HepG2 (cell line): ENCODE measurements around the gene AGAP3. TPM values are rescaled to one million over a fixed set of nuclear protein-coding genes. Genes with fewer than 3 reads are reported as not detected.
A peak's percentile ranks its signal among the peaks of the same experiment; 100 is the strongest.

Experiments used
- ATAC-seq: fragments of 200-7000 bp; cut with Tn5 transposase; 3 replicates; pipeline ENCODE4 v1.9.1; 2020; ENCODE audit warnings: mild to moderate bottlenecking, moderate library complexity
- BruUV-seq: library from RNA; stranded (reverse); fragments of 400-500 nt; replicated peaks from 2 replicates; lab custom pipeline; 2021; lab: Mats Ljungman, UMichigan
- CTCF ChIA-PET: fragments of 300-600 bp; formaldehyde crosslinking; extraction: SDS; loops from one replicate; lab custom pipeline; 2021; ENCODE audit warnings: low total read pairs, inconsistent platforms, low intra/inter-chr PET ratio; lab: Yijun Ruan, JAX
- POLR2A ChIA-PET: fragments of 350-600 bp; sonication (Branson Sonifier 250); formaldehyde crosslinking; loops from one replicate; lab custom pipeline; 2020; ENCODE audit warnings: antibody characterized with exemption, inconsistent platforms; lab: Yijun Ruan, JAX
- DNase-seq: peaks from one replicate; pipeline ENCODE4 v3.0.0-alpha.2; 2015; ENCODE audit warnings: low spot score
- FAIRE-seq: peaks from 3 replicates; lab custom pipeline; 2011; peaks lifted over from hg19 to GRCh38; lab: Jason Lieb, UNC
- H2AFZ ChIP-seq: one replicate; pipeline ENCODE4 v1.6.1; 2011; ENCODE audit warnings: low read length, inconsistent platforms
- H3K27ac ChIP-seq: fragments of 300-600 bp; 3 replicates; pipeline ENCODE4 v1.8.0; 2011; ENCODE audit warnings: mixed run types, mild to moderate bottlenecking, mixed read lengths, low read length, inconsistent platforms; ENCODE audit not compliant: insufficient read depth; ENCODE audit errors: extremely low read length
- H3K27me3 ChIP-seq, 2 experiments: fragments of 200-600 bp in 1 of 2; 2 replicates in 1 of 2; 3 replicates in 1 of 2; pipeline versions ENCODE4 v1.6.0 to v1.8.0; 2011; ENCODE audit warnings: low read length in 2 of 2, mild to moderate bottlenecking in 2 of 2, moderate library complexity in 2 of 2, inconsistent platforms in 1 of 2; ENCODE audit not compliant: insufficient read depth in 2 of 2, control insufficient read depth in 1 of 2
- H3K36me3 ChIP-seq, 2 experiments: fragments of 200-600 bp in 1 of 2; replicated peaks in 1 of 2; 2 replicates in 1 of 2; 3 replicates in 1 of 2; pipeline versions ENCODE4 v1.5.1 to v1.8.0; 2011; ENCODE audit warnings: low read length in 2 of 2, inconsistent platforms in 1 of 2; ENCODE audit not compliant: insufficient read depth in 2 of 2, control insufficient read depth in 1 of 2
- H3K4me1 ChIP-seq: 2 replicates; pipeline ENCODE4 v1.5.1; 2012; ENCODE audit warnings: low read length, inconsistent platforms; ENCODE audit not compliant: insufficient read depth
- H3K4me2 ChIP-seq: 2 replicates; pipeline ENCODE4 v1.6.0; 2011; ENCODE audit warnings: low read depth, low read length, inconsistent platforms
- H3K4me3 ChIP-seq, 3 experiments: fragments of 200-600 bp in 1 of 3; sonication (generic), shearing (Covaris generic) in 1 of 3; replicated peaks in 1 of 3; 2 replicates each; pipeline ENCODE4 v1.5.1; 2011 to 2016; ENCODE audit warnings: low read length in 3 of 3, inconsistent platforms in 2 of 3, low read depth in 2 of 3, mild to moderate bottlenecking in 2 of 3, control low read depth in 1 of 3, mixed read lengths in 1 of 3; ENCODE audit not compliant: insufficient read depth in 1 of 3
- H3K79me2 ChIP-seq: one replicate; pipeline ENCODE4 v1.6.1; 2011; ENCODE audit warnings: low read length, inconsistent platforms; ENCODE audit not compliant: insufficient read depth
- H3K9ac ChIP-seq: 2 replicates; pipeline ENCODE4 v1.6.0; 2011; ENCODE audit warnings: mild to moderate bottlenecking, low read depth, low read length, inconsistent platforms; ENCODE audit not compliant: insufficient read depth
- H3K9me3 ChIP-seq: 2 replicates; pipeline ENCODE4 v1.5.1; 2012; ENCODE audit warnings: mild to moderate bottlenecking, low read length
- H4K20me1 ChIP-seq: 2 replicates; pipeline ENCODE4 v1.6.0; 2011; ENCODE audit warnings: inconsistent platforms, mild to moderate bottlenecking, low read length, moderate library complexity; ENCODE audit not compliant: insufficient read depth
- AKAP8 ChIP-seq: sonication (generic); formaldehyde crosslinking; IDR thresholded peaks from 2 replicates; pipeline ENCODE4 v1.5.1; 2020; ENCODE audit warnings: mild to moderate bottlenecking, missing genetic modification reagents
- CHCHD3 ChIP-seq: sonication (generic); formaldehyde crosslinking; IDR thresholded peaks from 2 replicates; pipeline ENCODE4 v1.8.0; 2022; ENCODE audit warnings: mild to moderate bottlenecking, missing genetic modification reagents, moderate library complexity
- GATAD1 ChIP-seq: IDR thresholded peaks from 2 replicates; pipeline ENCODE4 v1.6.1; 2016; ENCODE audit warnings: missing genetic modification reagents, missing compliant biosample characterization
- HES4 ChIP-seq: sonication (generic); formaldehyde crosslinking; IDR thresholded peaks from 2 replicates; pipeline ENCODE4 v1.9.0; 2021; ENCODE audit warnings: mild to moderate bottlenecking, missing genetic modification reagents, borderline replicate concordance
- HNRNPK ChIP-seq: fragments of 200-400 bp; formaldehyde crosslinking; IDR thresholded peaks from 2 replicates; pipeline ENCODE4 v1.6.1; 2018; ENCODE audit warnings: low read length, low read depth, moderate library complexity, mild to moderate bottlenecking; ENCODE audit not compliant: poor library complexity, severe bottlenecking
- MED8 ChIP-seq: sonication (generic); formaldehyde crosslinking; IDR thresholded peaks from 2 replicates; pipeline ENCODE4 v1.8.1; 2023; ENCODE audit warnings: mild to moderate bottlenecking, missing genetic modification reagents; ENCODE audit not compliant: insufficient replicate concordance
- MIXL1 ChIP-seq: IDR thresholded peaks from 2 replicates; pipeline ENCODE4 v1.6.1; 2016
- RBFOX2 ChIP-seq: fragments of 200-400 bp; formaldehyde crosslinking; IDR thresholded peaks from 2 replicates; pipeline ENCODE4 v1.6.1; 2017; ENCODE audit warnings: low read depth, mild to moderate bottlenecking, low read length
- RORA ChIP-seq: sonication (generic); formaldehyde crosslinking; IDR thresholded peaks from 2 replicates; pipeline ENCODE4 v1.5.0; 2020; ENCODE audit warnings: mild to moderate bottlenecking, missing genetic modification reagents, moderate library complexity
- SOX6 ChIP-seq, 2 experiments: fragments of 450-650 bp in 1 of 2; sonication (generic) in 1 of 2; formaldehyde crosslinking in 1 of 2; IDR thresholded peaks; 2 replicates each; pipeline versions ENCODE4 v1.4.0 to v1.6.1; 2017 to 2020; ENCODE audit warnings: antibody characterized with exemption in 1 of 2, mild to moderate bottlenecking in 1 of 2, missing genetic modification reagents in 1 of 2
- TMF1 ChIP-seq: sonication (generic); formaldehyde crosslinking; IDR thresholded peaks from 2 replicates; pipeline ENCODE4 v1.8.1; 2022; ENCODE audit warnings: low read depth, missing genetic modification reagents
- ZBTB7B ChIP-seq: sonication (generic); formaldehyde crosslinking; IDR thresholded peaks from 2 replicates; pipeline ENCODE4 v1.4.0; 2020; ENCODE audit warnings: missing genetic modification reagents
- ZFP82 ChIP-seq: sonication (generic); formaldehyde crosslinking; IDR thresholded peaks from 2 replicates; pipeline ENCODE4 v1.5.1; 2020; ENCODE audit warnings: mild to moderate bottlenecking, missing genetic modification reagents, borderline replicate concordance
- ZNF232 ChIP-seq: sonication (generic); formaldehyde crosslinking; IDR thresholded peaks from 2 replicates; pipeline ENCODE4 v1.4.0; 2020; ENCODE audit warnings: missing genetic modification reagents, borderline replicate concordance
- ZNF768 ChIP-seq: sonication (generic); formaldehyde crosslinking; IDR thresholded peaks from 2 replicates; pipeline ENCODE4 v1.4.0; 2020; ENCODE audit warnings: missing genetic modification reagents
- ZNF816 ChIP-seq: sonication (generic); formaldehyde crosslinking; IDR thresholded peaks from 2 replicates; pipeline ENCODE4 v1.8.0; 2022; ENCODE audit warnings: missing genetic modification reagents, mild to moderate bottlenecking, borderline replicate concordance
- ZNF891 ChIP-seq: sonication (generic); formaldehyde crosslinking; IDR thresholded peaks from 2 replicates; pipeline ENCODE4 v1.5.0; 2020; ENCODE audit warnings: mild to moderate bottlenecking, missing genetic modification reagents
- ZSCAN20 ChIP-seq: sonication (generic); formaldehyde crosslinking; IDR thresholded peaks from 2 replicates; pipeline ENCODE4 v1.4.0; 2020; ENCODE audit warnings: missing genetic modification reagents, mild to moderate bottlenecking, borderline replicate concordance
- ZSCAN5A ChIP-seq: sonication (generic); formaldehyde crosslinking; IDR thresholded peaks from 2 replicates; pipeline ENCODE4 v1.8.0; 2022; ENCODE audit warnings: mild to moderate bottlenecking, missing genetic modification reagents, borderline replicate concordance
- WGBS: methylation state at CpG from one replicate; pipeline ENCODE4 v1.1.6; 2017; ENCODE audit warnings: low lambda C conversion rate; 5-methylcytosine and 5-hydroxymethylcytosine counted together
- in situ Hi-C: cut with HindIII; loops from 2 replicates; pipeline ENCODE4 v1.10.0; 2017; ENCODE audit warnings: low pct_unique_long_range_greater_than_20kb; ENCODE audit not compliant: extremely low pct_ligation_motif_present
- intact Hi-C: fragments of 100-400 bp; cut with micrococcal nuclease; formaldehyde crosslinking; loops from one replicate; pipeline ENCODE4 v1.10.0; 2022; ENCODE audit not compliant: unreplicated experiment
- polyA plus RNA-seq, 8 experiments: library from polyadenylated mRNA; depleted of rRNA in 3 of 8; stranded (reverse) in 7 of 8; unstranded in 1 of 8; fragments of >200 nt; fragmentation: Illumina TruSeq in 4 of 8; extraction: Trizol in 4 of 8; gene quantifications; 2 replicates each; pipeline versions ENCODE4 v1.2.1 to v1.2.3, GENCODE V29; 2011 to 2016; ENCODE audit warnings: low read depth in 4 of 8, missing spikeins in 1 of 8, mixed read lengths in 1 of 8; ENCODE audit not compliant: insufficient read depth in 1 of 8
- total RNA-seq, 5 experiments: library from RNA; depleted of rRNA; stranded (reverse); fragments of >200 nt; fragmentation: Illumina TruSeq; extraction: Trizol; gene quantifications; 2 replicates each; pipeline ENCODE4 v1.2.3, GENCODE V29; 2016; ENCODE audit warnings: low read depth in 1 of 5
- TF ChIP-seq, protein P1 (sequence below): sonication (generic); formaldehyde crosslinking; IDR thresholded peaks from 2 replicates; pipeline ENCODE4 v1.4.0; 2020; ENCODE audit warnings: missing genetic modification reagents

Gene AGAP3
- total and polyA plus RNA-seq, 2 of the 13 experiments (the other 11 are each of a cell fraction or from before 2014, with no cell fraction given), result 31.3 to 61.4 TPM

DNA sequence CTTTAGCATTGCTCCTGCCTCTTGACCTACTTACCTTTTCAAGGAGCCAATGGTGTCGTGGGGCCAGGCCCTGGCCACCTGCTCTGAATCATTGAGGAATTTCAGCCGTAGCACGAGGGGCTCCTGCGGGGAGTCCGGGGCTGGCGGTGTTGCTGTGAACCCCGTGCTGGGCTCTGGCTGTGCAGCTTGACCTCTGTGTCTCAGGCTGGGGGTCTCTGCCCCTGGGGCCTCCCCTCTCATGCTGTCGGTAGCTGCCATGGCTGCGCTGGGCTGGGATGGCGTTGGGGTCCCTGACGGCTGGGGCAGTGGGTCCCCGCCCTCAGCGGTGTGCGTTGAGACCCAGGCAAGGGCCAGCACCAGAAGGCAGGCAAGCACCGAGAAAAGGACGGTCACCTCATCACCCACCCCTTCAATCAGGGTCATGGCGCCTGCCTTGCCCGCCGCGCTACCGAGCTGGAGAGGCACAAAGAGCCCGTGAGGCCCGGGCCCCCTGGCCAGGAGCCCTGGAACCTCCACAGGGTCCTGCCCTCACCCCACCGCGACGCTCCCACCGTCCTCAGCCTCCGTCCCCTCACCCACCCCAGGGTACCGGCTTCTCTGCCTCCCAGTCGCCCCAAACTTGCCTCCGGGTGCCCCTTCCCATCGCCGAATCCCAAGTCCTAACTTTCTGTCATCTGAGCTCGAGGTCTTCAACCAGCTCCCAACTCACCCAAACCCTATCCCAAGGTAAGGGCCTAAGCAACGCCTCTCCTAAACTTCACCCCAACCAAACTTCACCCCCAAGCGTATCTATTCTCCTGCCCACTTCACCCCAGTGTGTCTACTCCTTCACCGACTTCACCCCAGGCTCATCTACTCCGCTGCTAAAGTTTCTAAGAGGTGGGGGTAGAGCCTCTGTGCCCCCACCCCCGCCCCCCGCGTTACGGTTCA is 3.9 kb upstream of the AGAP3 start:
- Histone ChIP-seq H3K27me3 (no peaks in the 10 kb centered on the region; a peak in 1 of 5 replicates), H3K36me3 (0 out of 5 replicates have a peak, but pooled peaks cover 0 to 1% of the 10 kb centered on the region in 2 experiments), H2AFZ (no peak overlapping the region), H3K9me3 (no peaks in the 10 kb centered on the region), H3K79me2 (peaks cover 40% of the 10 kb centered on the region), H3K27ac (peak overlapping the region; percentile 85), H3K9ac (peak overlapping the region; percentile 100), H3K4me2 (peak overlapping the region; percentile 97), H4K20me1 (no peaks in the 10 kb centered on the region), H3K4me1 (peaks cover 48% of the 10 kb centered on the region), H3K4me3 (peak overlapping the region; percentile 85 to 96 (median 88))
- CTCF ChIA-PET, result no interaction called here
- intact Hi-C loops, result loop anchor here (10.0 kb wide), 1 partner anchor 162 kb away; the partner anchor contains the start of gene SMARCD3
- POLR2A ChIA-PET, result interaction anchor here (0.9 to 3.8 kb wide), 3 partner anchors 20 to 54 kb away, joined by 3 to 144 read pairs (median 4); partner anchors contain the start of gene ABCB8
- no TSS peak for BruUV-seq
- FAIRE-seq (no peak), ATAC-seq (no peak), DNase-seq (no peak)
- 3% methylated on average over 22 of the region's 42 CpGs for WGBS
- in situ Hi-C loops, result no loop called here
- TF ChIP-seq HNRNPK, result no peak
- 0 out of 2 replicates have a peak, but pooled peaks have one; percentile 39 for TF ChIP-seq ZNF891 (CRISPR knock-in tag)
- TF ChIP-seq RBFOX2, result peak; percentile 60; the same call in 1 of the 2 replicates
- TF ChIP-seq ZNF232 (CRISPR knock-in tag), result 0 out of 2 replicates have a peak, but pooled peaks have one; percentile 37
- TF ChIP-seq ZSCAN5A (CRISPR knock-in tag), result no peak
- TF ChIP-seq ZNF816 (CRISPR knock-in tag), result no peak
- TF ChIP-seq ZFP82 (CRISPR knock-in tag), result no peak
- TF ChIP-seq TMF1 (CRISPR knock-in tag), result no peak
- TF ChIP-seq MIXL1 (CRISPR knock-in tag), result no peak
- TF ChIP-seq SOX6 (IDR thresholded peaks at IDR 0.05), result no peak
- peak; percentile 10; the same call in 1 of the 2 replicates for TF ChIP-seq SOX6 (CRISPR knock-in tag; IDR thresholded peaks at IDR 0.05)
- peak; percentile 47; the same call in 1 of the 2 replicates for TF ChIP-seq AKAP8
- no peak for TF ChIP-seq RORA (CRISPR knock-in tag)
- TF ChIP-seq ZSCAN20 (CRISPR knock-in tag), result no peak
- no peak for TF ChIP-seq CHCHD3 (CRISPR knock-in tag)
- TF ChIP-seq ZNF768 (CRISPR knock-in tag), result peak; percentile 30; the same call in 1 of the 2 replicates
- 0 out of 2 replicates have a peak, but pooled peaks have one; percentile 2 for TF ChIP-seq ZBTB7B
- TF ChIP-seq, protein P1, sequence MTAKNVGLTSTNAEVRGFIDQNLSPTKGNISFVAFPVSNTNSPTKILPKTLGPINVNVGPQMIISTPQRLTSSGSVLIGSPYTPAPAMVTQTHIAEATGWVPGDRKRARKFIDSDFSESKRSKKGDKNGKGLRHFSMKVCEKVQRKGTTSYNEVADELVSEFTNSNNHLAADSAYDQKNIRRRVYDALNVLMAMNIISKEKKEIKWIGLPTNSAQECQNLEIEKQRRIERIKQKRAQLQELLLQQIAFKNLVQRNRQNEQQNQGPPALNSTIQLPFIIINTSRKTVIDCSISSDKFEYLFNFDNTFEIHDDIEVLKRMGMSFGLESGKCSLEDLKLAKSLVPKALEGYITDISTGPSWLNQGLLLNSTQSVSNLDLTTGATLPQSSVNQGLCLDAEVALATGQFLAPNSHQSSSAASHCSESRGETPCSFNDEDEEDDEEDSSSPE (CRISPR knock-in tag), result peak; percentile 13; the same call in 1 of the 2 replicates
- peak; percentile 45 for TF ChIP-seq MED8 (CRISPR knock-in tag)
- 0 out of 2 replicates have a peak, but pooled peaks have one; percentile 35 for TF ChIP-seq HES4
- no peak for TF ChIP-seq GATAD1 (CRISPR knock-in tag)
